Left cardiac atrium (tissue), 4 donors: ENCODE results near the gene PFDN1. TPM values are rescaled to one million over a fixed set of nuclear protein-coding genes. Genes with fewer than 3 reads are reported as not detected.
"Not testable (repeated sequence)": the region's sequence is repeated elsewhere in the genome, so short reads cannot be mapped to it uniquely, and the experiment has no call there.

ENCODE experiments used
- ATAC-seq, 2 donors: fragments of 200-7000 bp; cut with Tn5 transposase; one replicate each; pipeline ENCODE4 v1.9.1; 2020; ENCODE audit warnings: mild to moderate bottlenecking in 2 of 2, moderate library complexity in 2 of 2
- DNase-seq: peaks from one replicate; pipeline ENCODE4 v3.0.0-alpha.2; 2020
- intact Hi-C, 2 donors: fragments of 100-400 bp; cut with DNase I; formaldehyde crosslinking; loops; one replicate each; pipeline versions ENCODE4 v1.14.1 to v1.15.1; 2022 to 2023
- total RNA-seq, 2 donors: library from RNA; stranded (reverse); fragmentation: NEBNext Ultra II Directional; extraction: Animal tissue kit (Norgen Biotek cat#: 25700); gene quantifications; one replicate each; pipeline ENCODE4 v1.2.1, GENCODE V29; 2021
- donor health status: DM: no; HTN: yes; CAD: no.
- donor health status: DM: no; HTN: yes; CAD: no; lungs with severe emphysema.
- donor health status: DM: yes; HTN: yes; CAD: no.
- donor health status: Dilated cardiomyopathy.

PFDN1 gene
- total RNA-seq, 2 donors from 2014 or later: 49.1 to 54.7 TPM

- ATAC-seq (peak; percentile 25 to 37), DNase-seq (no peak)
These were observed 96.9 kb downstream of the PFDN1 start for GRCh38 chr5:140205952-140206351.

GRCh38 chr5:140205216-140205615 lies 97.7 kb downstream of the PFDN1 start:
- DNase-seq: no peak
- peak; percentile 65 to 75 for ATAC-seq
- intact Hi-C loops: no loop called here

More at GRCh38 chr5:140205952-140206351, 96.9 kb downstream of the PFDN1 start:
- intact Hi-C loops: no loop called here

DNA sequence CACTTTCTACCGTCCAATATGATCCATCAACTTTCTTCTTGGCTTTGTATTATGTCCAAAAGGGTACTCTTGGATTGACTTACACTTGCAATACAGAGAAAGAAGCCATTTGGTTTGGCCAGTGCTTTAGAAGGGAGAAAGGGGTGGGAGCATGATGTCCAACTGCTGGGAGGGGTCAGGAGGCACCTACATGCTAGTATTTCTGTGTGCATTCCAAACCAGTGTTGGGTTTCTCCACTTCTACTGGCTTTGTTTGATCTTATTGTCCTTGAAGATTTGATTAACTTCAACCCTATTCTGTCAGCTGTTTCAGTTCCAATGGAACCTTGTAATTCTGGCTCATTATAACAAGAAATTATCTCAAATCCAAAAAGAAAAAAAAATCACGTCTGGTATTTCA lies 100.3 kb downstream of the PFDN1 start:
- intact Hi-C loops: no loop called here
- ATAC-seq (no peak), DNase-seq (no peak)

- no peak for DNase-seq
- no peak for ATAC-seq
- intact Hi-C loops: no loop called here
These were observed 100.8 kb downstream of the PFDN1 start for GRCh38 chr5:140202078-140202477.

DNA sequence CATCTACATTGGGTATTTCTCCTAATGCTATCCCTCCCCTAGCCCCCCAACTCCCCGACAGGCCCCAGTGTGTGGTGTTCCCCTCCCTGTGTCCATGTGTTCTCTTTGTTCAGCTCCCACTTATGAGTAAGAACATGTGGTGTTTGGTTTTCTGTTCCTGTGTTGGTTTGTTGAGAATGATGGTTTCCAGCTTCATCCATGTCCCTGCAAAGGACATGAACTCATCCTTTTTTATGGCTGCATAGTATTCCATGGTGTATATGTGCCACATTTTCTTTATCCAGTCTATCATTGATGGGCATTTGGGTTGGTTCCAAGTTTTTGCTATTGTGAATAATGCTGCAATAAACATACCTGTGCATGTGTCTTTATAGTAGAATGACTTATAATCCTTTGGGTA lies 104.0 kb downstream of the PFDN1 start:
- intact Hi-C loops, ATAC-seq, DNase-seq: not testable (repeated sequence)

GRCh38 chr5:140197023-140197422 lies 105.9 kb downstream of the PFDN1 start:
- DNase-seq (no peak), ATAC-seq (no peak)
- intact Hi-C loops: no loop called here

GRCh38 chr5:140196115-140196814 lies 106.6 kb downstream of the PFDN1 start:
- intact Hi-C loops: no loop called here
- no peak for DNase-seq
- ATAC-seq: peak in 1 of 2 donors; percentile 22

Other genes starting within 250 kb of the PFDN1 start
- gene PURA, start 189.0 kb downstream of the PFDN1 start, total RNA-seq: 10 to 100 TPM; 27.3 to 27.4 TPM
- gene IGIP, start 177.2 kb downstream of the PFDN1 start, total RNA-seq: 10 to 100 TPM; 12.3 to 14.4 TPM
- 10 to 100 TPM; 61.7 to 74.6 TPM for gene CYSTM1, start 127.9 kb downstream of the PFDN1 start, total RNA-seq
- gene HBEGF, start 43.5 kb upstream of the PFDN1 start, total RNA-seq: 10 to 100 TPM; 12.9 to 18.3 TPM
- under 1 TPM; 0.09 to 0.21 TPM for gene SLC4A9, start 57.1 kb upstream of the PFDN1 start, total RNA-seq
- 10 to 100 TPM; 50.1 to 67.5 TPM for gene ANKHD1, start 98.7 kb upstream of the PFDN1 start, total RNA-seq
- gene EIF4EBP3, start 244.6 kb upstream of the PFDN1 start, total RNA-seq: 10 to 100 TPM in 1 of 2 donors, 1 to 10 TPM in 1; 8.8 to 11.5 TPM